Fibroblast of lung (primary cell): ENCODE data around the gene FETUB. TPM values are rescaled to one million over a fixed set of nuclear protein-coding genes. Genes with fewer than 3 reads are reported as not detected.

ENCODE experiments used
- DNase-seq, 2 donors: peaks; one replicate each; pipeline versions ENCODE4 v3.0.0 to v3.0.0-alpha.2; 2010; ENCODE audit warnings: low read depth in 2 of 2
- H2AFZ ChIP-seq: 2 replicates; pipeline ENCODE4 v1.5.1; 2012; ENCODE audit warnings: low read length, control low read depth, inconsistent platforms
- H3K27ac ChIP-seq: 2 replicates; pipeline ENCODE4 v1.5.1; 2011; ENCODE audit warnings: low read length, control low read depth; ENCODE audit not compliant: insufficient read depth
- H3K27me3 ChIP-seq: 2 replicates; pipeline ENCODE4 v1.5.1; 2011; ENCODE audit warnings: mild to moderate bottlenecking, low read length; ENCODE audit not compliant: control insufficient read depth, insufficient read depth
- H3K36me3 ChIP-seq: 2 replicates; pipeline ENCODE4 v1.5.1; 2011; ENCODE audit warnings: low read length; ENCODE audit not compliant: control insufficient read depth, insufficient read depth
- H3K4me1 ChIP-seq: 2 replicates; pipeline ENCODE4 v1.5.1; 2011; ENCODE audit warnings: low read length; ENCODE audit not compliant: control insufficient read depth, insufficient read depth; ENCODE audit errors: extremely low read depth
- H3K4me2 ChIP-seq: 2 replicates; pipeline ENCODE4 v1.5.1; 2011; ENCODE audit warnings: low read length, control low read depth; ENCODE audit not compliant: insufficient read depth; ENCODE audit errors: extremely low read depth
- H3K4me3 ChIP-seq, 4 experiments: fragments of 200-600 bp in 1 of 4; sonication (generic) in 1 of 4; replicated peaks in 1 of 4; 2 replicates each; pipeline ENCODE4 v1.5.1; 2011 to 2016; ENCODE audit warnings: low read length in 4 of 4, low read depth in 3 of 4, mild to moderate bottlenecking in 3 of 4, control low read depth in 2 of 4, inconsistent platforms in 1 of 4, mixed read lengths in 1 of 4; ENCODE audit not compliant: insufficient read depth in 1 of 4; ENCODE audit errors: control extremely low read depth in 1 of 4
- H3K79me2 ChIP-seq: 2 replicates; pipeline ENCODE4 v1.5.1; 2012; ENCODE audit warnings: mild to moderate bottlenecking, low read length, inconsistent platforms; ENCODE audit not compliant: control insufficient read depth, insufficient read depth
- H3K9ac ChIP-seq: 2 replicates; pipeline ENCODE4 v1.5.1; 2011; ENCODE audit warnings: mild to moderate bottlenecking, low read length, control low read depth; ENCODE audit not compliant: insufficient read depth
- H3K9me3 ChIP-seq: 2 replicates; pipeline ENCODE4 v1.5.1; 2012; ENCODE audit warnings: low read depth, low read length; ENCODE audit not compliant: control insufficient read depth, insufficient read depth
- H4K20me1 ChIP-seq: 2 replicates; pipeline ENCODE4 v1.5.1; 2011; ENCODE audit warnings: low read length; ENCODE audit not compliant: control insufficient read depth, insufficient read depth; ENCODE audit errors: extremely low read depth
- CTCF ChIP-seq, 2 donors: IDR thresholded peaks in 1 of 2; conservative IDR thresholded peaks in 1 of 2; 1 replicate in 1 of 2; 2 replicates in 1 of 2; pipeline ENCODE4 v1.5.1; 2011 to 2012; ENCODE audit warnings: low read length in 2 of 2, control low read depth in 1 of 2, inconsistent platforms in 1 of 2, low read depth in 1 of 2, mild to moderate bottlenecking in 1 of 2
- EZH2 ChIP-seq: IDR thresholded peaks from 2 replicates; pipeline ENCODE4 v1.5.1; 2012; ENCODE audit warnings: low read length, control low read depth, mild to moderate bottlenecking; ENCODE audit errors: missing control alignments
- polyA plus RNA-seq, 2 donors: library from polyadenylated mRNA; depleted of rRNA in 1 of 2; stranded (reverse) in 1 of 2; unstranded in 1 of 2; fragments of >200 nt; gene quantifications; 2 replicates each; pipeline ENCODE4 v1.2.1, GENCODE V29; 2011 to 2012; ENCODE audit warnings: missing spikeins in 1 of 2
- total RNA-seq: library from RNA; depleted of rRNA; stranded (reverse); fragments of >200 nt; gene quantifications from 2 replicates; pipeline ENCODE4 v1.2.1, GENCODE V29; 2014

Gene FETUB
- total and polyA plus RNA-seq, 2 donors (not counting 1 experiment from before 2014, with no cell fraction given): not detected

GRCh38 chr3:186609247-186609868, 30.8 kb upstream of the FETUB start:
- Histone ChIP-seq H3K27me3 (peaks cover 9% of the 10 kb centered on the region), H3K9ac (no peak overlapping the region), H3K9me3 (no peaks in the 10 kb centered on the region), H3K27ac (no peak overlapping the region), H3K4me3 (no peak overlapping the region), H3K4me2 (no peak overlapping the region), H4K20me1 (no peaks in the 10 kb centered on the region), H2AFZ (no peak overlapping the region), H3K4me1 (no peaks in the 10 kb centered on the region), H3K79me2 (no peaks in the 10 kb centered on the region), H3K36me3 (no peaks in the 10 kb centered on the region)
- peak in 1 of 2 donors; percentile 25 for TF ChIP-seq CTCF (conservative IDR thresholded peaks at IDR 0.05 in 1 of 2, IDR thresholded peaks at IDR 0.05 in 1 of 2; ENCODE audit: low read depth in 1 of 2, low read length in 2 of 2)
- no peak for TF ChIP-seq EZH2
- no peak for DNase-seq

- H3K36me3 ChIP-seq: no peaks in the 10 kb centered on the region
- H3K4me2 ChIP-seq: no peak overlapping the region
Measured at GRCh38 chr3:186612065-186612464, 28.1 kb upstream of the FETUB start.

More at GRCh38 chr3:186612065-186612464, 28.1 kb upstream of the FETUB start:
- no peaks in the 10 kb centered on the region for H3K79me2 ChIP-seq
- no peaks in the 10 kb centered on the region for H4K20me1 ChIP-seq
- H3K27me3 ChIP-seq: peaks cover 9% of the 10 kb centered on the region
- H3K4me3 ChIP-seq: no peak overlapping the region
- DNase-seq: no peak
- no peaks in the 10 kb centered on the region for H3K9me3 ChIP-seq
- H2AFZ ChIP-seq: no peak overlapping the region
- no peaks in the 10 kb centered on the region for H3K4me1 ChIP-seq
- H3K9ac ChIP-seq: no peak overlapping the region
- TF ChIP-seq EZH2 (no peak), CTCF (conservative IDR thresholded peaks at IDR 0.05 in 1 of 2, IDR thresholded peaks at IDR 0.05 in 1 of 2; ENCODE audit: low read depth in 1 of 2, low read length in 2 of 2) (no peak)
- no peak overlapping the region for H3K27ac ChIP-seq
